Measurements from ENCODE around the gene FDX1.

FDX1 gene

GRCh38 chr11:110508786-110509185 lies 79.0 kb downstream of the FDX1 start:
- DNase-seq (ENCODE audit: low spot score), result no peak

- DNase-seq (ENCODE audit: low spot score), result no peak
Observed at GRCh38 chr11:110509472-110509871, 79.7 kb downstream of the FDX1 start.

GRCh38 chr11:110512026-110512425 lies 82.3 kb downstream of the FDX1 start:
- DNase-seq (ENCODE audit: low spot score), result no peak

GRCh38 chr11:110513259-110513801 lies 83.6 kb downstream of the FDX1 start:
- no peak for DNase-seq (ENCODE audit: low spot score)

- no peak for DNase-seq (ENCODE audit: low spot score)
Observed at GRCh38 chr11:110513846-110514437, 84.2 kb downstream of the FDX1 start.

Measured in globus pallidus (tissue), 1 donor.